Activated CD8-positive, alpha-beta memory T cell treated with anti-CD3 and anti-CD28 coated beads for 1 hour (primary cell): ENCODE measurements around the gene OR51D1.

Experiments used
- DNase-seq, 2 donors: peaks; one replicate each; pipeline ENCODE4 v3.0.0-alpha.2; 2020; ENCODE audit warnings: low read depth in 1 of 2; ENCODE audit errors: extremely low read depth in 1 of 2

OR51D1 gene

DNA sequence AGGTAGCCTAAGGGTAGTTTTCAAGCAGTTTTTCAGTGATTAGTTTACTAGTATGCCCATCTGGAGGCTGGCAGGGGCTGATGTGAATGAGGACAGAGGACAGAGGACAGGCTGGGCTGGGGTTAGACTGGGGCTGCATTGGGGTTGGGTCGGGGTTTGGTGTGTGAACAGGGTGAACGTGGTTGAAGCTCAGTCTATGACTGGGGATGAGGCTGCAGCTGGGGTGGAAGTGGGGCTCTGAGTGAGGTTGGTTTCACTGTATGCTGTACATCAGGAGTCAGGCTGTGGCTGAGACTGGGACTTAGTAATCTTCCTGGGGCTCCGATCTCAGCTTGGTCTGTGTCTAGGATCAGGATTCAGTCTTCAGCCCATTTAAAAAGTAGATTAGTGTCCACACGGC lies 7.0 kb downstream of the OR51D1 start:
- DNase-seq = no peak

GRCh38 chr11:4645974-4646373 lies 8.7 kb downstream of the OR51D1 start:
- DNase-seq = no peak

DNA sequence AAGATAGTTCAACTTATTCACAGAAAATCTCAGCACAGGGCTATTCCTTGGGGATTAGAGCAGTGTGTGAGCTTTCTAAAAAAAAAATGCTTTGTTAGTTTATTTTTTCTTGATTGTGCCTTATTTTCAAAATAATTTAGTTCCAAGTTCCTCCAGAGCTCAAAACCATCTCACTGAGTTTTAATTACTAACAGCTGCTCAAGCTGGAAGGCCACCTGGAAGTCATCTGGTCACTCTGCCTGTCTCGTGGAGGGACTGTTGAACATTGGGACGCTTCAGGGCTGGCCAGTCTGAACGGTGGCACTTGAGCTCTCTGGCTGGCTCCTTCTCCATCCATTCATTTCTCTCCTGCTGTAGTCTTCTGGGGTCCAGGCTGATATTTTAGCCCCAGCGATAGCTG lies 10.5 kb downstream of the OR51D1 start:
- DNase-seq = no peak

DNA sequence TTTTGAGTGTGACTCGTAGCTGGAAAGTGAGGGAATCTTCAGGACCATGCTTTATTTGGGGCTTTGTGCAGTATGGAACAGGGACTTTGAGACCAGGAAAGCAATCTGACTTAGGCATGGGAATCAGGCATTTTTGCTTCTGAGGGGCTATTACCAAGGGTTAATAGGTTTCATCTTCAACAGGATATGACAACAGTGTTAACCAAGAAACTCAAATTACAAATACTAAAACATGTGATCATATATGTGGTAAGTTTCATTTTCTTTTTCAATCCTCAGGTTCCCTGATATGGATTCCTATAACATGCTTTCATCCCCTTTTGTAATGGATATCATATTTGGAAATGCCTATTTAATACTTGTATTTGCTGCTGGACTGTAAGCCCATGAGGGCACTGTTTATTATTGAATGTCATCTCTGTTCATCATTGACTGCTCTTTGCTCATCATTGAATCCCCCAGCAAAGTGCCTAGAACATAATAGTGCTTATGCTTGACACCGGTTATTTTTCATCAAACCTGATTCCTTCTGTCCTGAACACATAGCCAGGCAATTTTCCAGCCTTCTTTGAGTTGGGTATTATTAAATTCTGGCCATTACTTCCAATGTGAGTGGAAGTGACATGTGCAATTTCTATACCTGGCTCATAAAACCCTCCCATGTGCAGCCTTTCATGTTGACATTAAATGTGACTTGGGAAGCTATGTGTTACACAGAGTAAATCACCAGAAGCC lies 17.5 kb downstream of the OR51D1 start:
- DNase-seq = no peak

DNA sequence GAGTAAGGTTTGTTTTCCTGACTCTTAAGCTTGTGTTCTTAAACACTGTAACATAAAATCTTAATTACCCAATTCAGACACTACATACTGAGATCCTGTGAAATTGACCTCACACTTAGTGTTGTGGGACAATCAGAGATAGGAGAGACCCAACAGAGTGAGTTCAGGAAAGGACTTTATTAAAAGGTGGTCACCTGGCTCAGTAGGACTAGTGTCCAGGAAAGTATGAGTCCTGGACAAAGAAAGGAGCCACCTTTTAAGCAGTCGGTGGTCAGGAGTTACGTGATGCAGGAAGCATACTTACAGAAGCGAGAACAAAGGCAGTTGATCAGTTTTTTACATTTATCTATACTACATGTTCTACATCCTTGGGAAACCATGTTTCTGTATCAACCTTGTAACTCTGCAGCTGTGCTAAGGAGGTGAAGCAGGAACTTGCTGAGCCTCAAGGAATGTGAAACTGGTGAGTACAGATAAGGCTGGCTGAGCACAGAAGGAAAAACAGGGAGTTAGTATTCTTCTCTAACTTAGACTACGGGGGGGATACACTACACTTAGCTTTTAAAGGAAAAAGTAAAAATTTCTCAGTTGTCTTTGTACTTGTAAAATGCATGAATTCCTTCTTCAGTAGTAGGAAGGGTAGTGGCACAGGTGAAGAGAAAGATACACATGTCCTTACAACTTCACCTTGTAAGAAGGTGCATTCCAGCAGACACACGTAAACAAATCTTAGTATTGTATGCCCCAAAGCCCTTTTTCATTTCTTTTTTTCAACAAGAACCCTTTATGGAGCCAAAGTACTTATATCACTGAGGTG lies 21.6 kb downstream of the OR51D1 start:
- no peak for DNase-seq

GRCh38 chr11:4662876-4663275 lies 25.6 kb downstream of the OR51D1 start:
- no peak for DNase-seq

DNA sequence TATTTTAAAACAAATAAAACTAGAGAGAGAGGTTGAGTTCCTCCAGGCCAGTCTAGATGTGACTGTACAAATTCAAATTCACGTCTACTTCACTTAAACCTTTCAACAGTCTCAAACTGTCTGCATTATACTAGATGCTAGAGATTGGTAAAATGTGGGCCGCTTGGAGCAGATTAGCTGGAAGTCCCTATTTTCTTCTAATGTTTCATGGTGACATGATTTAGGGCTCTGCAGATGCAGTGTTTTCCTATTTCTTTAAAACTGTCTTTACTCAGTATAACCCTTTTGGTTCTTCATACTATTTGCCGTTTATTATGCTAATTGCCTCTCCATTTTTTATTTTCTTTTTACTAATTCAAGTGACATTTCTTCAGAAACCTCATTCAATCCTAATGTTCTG lies 26.9 kb downstream of the OR51D1 start:
- DNase-seq = no peak

- no peak for DNase-seq
These were observed 27.5 kb downstream of the OR51D1 start for GRCh38 chr11:4664786-4665185.

DNA sequence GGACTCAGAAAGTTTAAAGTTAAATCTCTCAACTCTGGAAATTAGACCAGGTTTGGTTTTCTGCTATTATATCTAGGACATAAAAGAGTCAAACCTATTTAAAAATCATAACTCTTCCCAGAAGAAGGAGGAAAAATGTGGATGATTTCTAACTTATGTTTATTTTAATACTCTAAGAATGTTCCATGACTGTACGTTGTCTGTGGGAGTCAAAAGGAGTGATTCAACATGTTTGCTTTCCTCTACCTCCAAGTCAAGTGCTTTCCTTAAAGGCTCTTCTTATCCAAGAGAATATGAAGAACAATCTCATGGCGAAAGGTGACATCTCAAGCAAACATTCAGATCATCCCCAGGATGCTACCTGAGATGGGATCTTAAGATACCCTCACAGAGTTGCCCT lies 28.1 kb downstream of the OR51D1 start:
- no peak for DNase-seq

DNA sequence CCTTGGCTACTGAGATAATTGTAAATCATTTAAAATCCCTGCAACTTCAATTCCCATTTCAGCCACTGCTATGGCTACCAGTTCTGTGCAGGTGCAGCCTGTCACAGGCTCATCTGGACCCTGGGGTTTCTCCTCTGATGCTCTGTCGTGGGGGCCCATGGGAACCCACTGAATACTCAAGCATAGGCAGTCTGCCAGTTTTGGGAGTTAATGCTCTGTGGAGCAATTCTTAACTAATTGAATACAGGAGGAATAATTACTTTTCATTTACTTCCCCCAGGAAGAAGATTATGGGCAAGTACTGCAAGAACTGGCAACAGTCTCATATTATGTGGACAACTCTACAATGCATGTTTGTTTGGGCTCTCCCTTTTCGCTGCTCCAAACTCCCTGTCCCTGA lies 34.5 kb downstream of the OR51D1 start:
- no peak for DNase-seq

DNA sequence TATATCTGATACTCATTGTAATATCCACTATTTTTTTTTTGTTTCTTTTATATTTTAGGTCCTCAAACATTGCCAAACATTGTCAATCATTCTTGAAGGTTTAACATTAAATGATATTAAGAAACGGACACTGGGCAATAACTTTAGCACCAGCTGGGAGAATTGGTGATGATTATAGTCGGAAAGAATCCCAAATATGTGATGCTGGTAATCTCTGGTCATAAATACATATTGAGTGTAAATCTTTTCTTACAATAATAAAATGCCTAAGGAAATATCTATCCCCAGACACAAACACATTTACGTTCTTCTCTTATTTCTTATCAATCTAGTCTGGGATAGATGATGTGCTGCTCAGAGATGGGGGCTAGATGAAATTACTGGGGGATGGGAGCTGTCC lies 35.2 kb downstream of the OR51D1 start:
- DNase-seq = no peak

- no peak for DNase-seq
These were observed 36.5 kb downstream of the OR51D1 start for GRCh38 chr11:4673781-4674180.

- DNase-seq = no peak
These were observed 40.7 kb downstream of the OR51D1 start for GRCh38 chr11:4677948-4678347.

DNA sequence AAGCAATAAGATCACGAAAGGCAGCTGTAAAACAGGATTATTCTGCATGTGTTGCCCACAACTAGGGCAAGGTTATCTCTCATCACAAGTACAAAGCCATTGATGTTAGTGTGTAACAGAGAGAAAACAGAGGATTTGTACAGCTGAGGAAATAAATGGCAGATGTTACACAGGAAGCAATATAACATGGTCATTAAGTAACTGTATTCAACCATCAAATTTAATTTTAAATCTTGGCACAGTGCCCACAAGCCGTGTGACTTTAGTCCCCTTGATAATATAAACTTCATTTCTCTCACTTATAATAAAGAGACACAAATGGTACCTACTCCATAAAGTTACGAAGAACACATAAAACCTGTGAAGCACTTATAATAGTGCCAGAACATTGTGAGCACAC lies 43.1 kb downstream of the OR51D1 start:
- no peak for DNase-seq

DNA sequence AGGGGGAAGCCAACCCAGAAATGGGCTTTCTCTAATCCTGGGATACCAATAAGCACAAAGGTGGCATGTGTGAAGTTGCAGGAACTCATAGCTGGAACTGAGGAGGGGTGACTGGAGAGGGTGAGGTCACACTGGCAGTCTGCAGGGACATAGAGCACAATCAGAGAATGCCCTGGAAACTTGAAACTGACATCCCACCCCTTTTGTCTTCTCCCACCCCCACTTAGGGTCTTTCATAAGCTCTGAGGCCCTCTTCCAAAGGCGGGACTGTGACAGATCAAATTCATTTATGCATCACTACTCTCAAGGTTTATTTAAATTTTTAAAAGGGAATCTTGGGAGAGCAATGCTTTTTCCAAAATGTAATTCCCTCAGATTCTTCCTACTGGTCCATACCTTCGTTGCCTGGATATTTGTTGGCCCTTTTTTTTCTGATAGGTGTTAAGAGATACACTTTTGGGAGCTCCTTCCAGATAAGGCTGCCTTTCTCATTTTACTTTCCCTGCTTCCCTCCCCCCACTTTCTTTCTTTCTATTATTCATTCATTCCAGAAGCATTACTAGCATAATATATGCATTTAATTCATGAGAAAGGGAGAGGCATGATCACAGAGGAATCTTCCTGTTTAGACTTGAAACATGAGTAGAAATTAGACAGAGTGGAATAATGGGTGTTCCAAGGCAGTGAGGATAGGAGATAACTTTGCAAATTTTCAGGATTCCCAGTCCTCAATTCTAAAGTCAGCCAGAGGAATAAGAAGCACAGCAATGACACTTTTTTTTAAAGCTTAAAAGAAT lies 45.5 kb downstream of the OR51D1 start:
- no peak for DNase-seq

GRCh38 chr11:4684631-4685285 lies 47.5 kb downstream of the OR51D1 start:
- no peak for DNase-seq
